SU-DHL-6 (cell line): ENCODE data around the gene TOX2.

ENCODE experiments used
- CTCF ChIP-seq: fragments of 200-600 bp; sonication (generic); IDR thresholded peaks from one replicate; pipeline ENCODE4 v1.5.1; 2017; ENCODE audit warnings: antibody characterized with exemption, mild to moderate bottlenecking, low read length, moderate library complexity; ENCODE audit not compliant: insufficient read depth, poor library complexity, severe bottlenecking
- EZH2phosphoT487 ChIP-seq: fragments of 200-600 bp; sonication (generic), shearing (Covaris generic); conservative IDR thresholded peaks from 2 replicates; pipeline ENCODE4 v1.6.1; 2018; ENCODE audit warnings: mild to moderate bottlenecking, antibody characterized with exemption, low read length, moderate library complexity, mixed read lengths

DNA sequence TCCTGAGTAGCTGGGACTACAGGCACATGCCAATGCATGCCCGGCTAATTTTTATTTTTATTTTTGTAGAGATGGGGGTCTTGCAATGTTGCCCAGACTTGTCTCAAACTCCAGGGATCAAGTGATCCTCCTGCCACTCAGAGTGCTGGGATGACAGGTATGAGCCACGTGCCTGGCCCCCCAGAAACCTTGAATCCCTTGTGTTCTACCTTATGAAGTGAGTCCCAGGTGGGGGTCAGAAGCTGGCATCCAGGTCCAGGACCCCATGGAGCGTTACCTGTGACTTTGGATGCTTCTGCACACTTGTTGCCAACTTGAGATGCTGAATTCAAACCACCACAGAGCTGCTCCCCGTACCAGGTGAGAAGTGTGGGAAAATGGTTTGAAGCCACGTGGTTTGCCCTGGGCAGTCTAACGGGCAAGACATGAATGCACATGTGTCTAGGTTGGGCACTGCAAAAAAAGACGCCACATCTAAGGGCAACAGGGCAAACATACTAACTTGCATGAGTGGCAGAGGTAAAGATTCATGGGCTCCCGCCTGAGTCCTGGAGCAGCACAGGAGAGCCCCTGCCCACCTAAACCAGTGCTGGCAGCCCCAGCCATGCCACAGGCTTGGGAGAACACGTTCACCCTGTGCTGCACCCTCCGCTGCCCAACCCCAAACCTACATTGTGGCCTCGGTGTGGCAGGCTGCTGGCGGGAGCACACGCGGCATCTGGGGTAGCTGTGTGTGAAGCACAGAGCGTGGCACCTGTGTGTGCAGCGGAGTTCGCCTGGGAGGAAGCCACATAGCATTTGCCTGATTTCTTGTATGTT is 171.2 kb downstream of the TOX2 start:
- no peak for TF ChIP-seq CTCF
- no peak for TF ChIP-seq EZH2phosphoT487
